HG02870 (cell line): ENCODE results near the gene EDIL3.

ENCODE experiments used
- ATAC-seq: cut with Tn5 transposase; IDR thresholded peaks from one replicate; pipeline ENCODE4 v1.9.1; 2021; ENCODE audit warnings: mild to moderate bottlenecking, moderate library complexity; ENCODE audit not compliant: unreplicated experiment

EDIL3 gene

GRCh38 chr5:83917261-83917908, 467.3 kb downstream of the EDIL3 start:
- ATAC-seq: no peak

GRCh38 chr5:83914662-83915418, 469.8 kb downstream of the EDIL3 start:
- ATAC-seq: no peak

GRCh38 chr5:83914199-83914598, 470.5 kb downstream of the EDIL3 start:
- ATAC-seq: no peak

GRCh38 chr5:83913593-83913992, 471.1 kb downstream of the EDIL3 start:
- ATAC-seq: no peak

- ATAC-seq: no peak
Observed at GRCh38 chr5:83911367-83911919, 473.2 kb downstream of the EDIL3 start.

- ATAC-seq: no peak
Observed at GRCh38 chr5:83900306-83900705, 484.4 kb downstream of the EDIL3 start.

- ATAC-seq: no peak
Observed at GRCh38 chr5:83899326-83899970, 485.2 kb downstream of the EDIL3 start.

- ATAC-seq: no peak
Observed at GRCh38 chr5:83895860-83896259, 488.8 kb downstream of the EDIL3 start.

GRCh38 chr5:83891261-83891660, 493.4 kb downstream of the EDIL3 start:
- no peak for ATAC-seq
